NCI-H1694 treated with DMSO at 0.1 percent for 48 hours (cell line): ENCODE data around the gene ROS1.

Experiments
- DNase-seq: peaks from one replicate; lab custom pipeline; 2025; lab: John Stamatoyannopoulos, UW

ROS1 gene

GRCh38 chr6:117440706-117441525 is 15.2 kb upstream of the ROS1 start:
- DNase-seq: no peak

- no peak for DNase-seq
These were observed 6.5 kb upstream of the ROS1 start for GRCh38 chr6:117432273-117432672.

- DNase-seq: no peak
These were observed 2.0 kb downstream of the ROS1 start for GRCh38 chr6:117423754-117424153.

- DNase-seq: no peak
These were observed 7.4 kb downstream of the ROS1 start for GRCh38 chr6:117418320-117418719.

- DNase-seq: no peak
These were observed 7.9 kb downstream of the ROS1 start for GRCh38 chr6:117417851-117418250.

GRCh38 chr6:117414770-117415169 is 11.0 kb downstream of the ROS1 start:
- no peak for DNase-seq

- no peak for DNase-seq
These were observed 14.3 kb downstream of the ROS1 start for GRCh38 chr6:117411474-117411873.

GRCh38 chr6:117409863-117410262 is 15.9 kb downstream of the ROS1 start:
- no peak for DNase-seq

GRCh38 chr6:117409420-117409819 is 16.3 kb downstream of the ROS1 start:
- DNase-seq: no peak

GRCh38 chr6:117404548-117404947 is 21.2 kb downstream of the ROS1 start:
- no peak for DNase-seq

GRCh38 chr6:117401799-117402198 is 23.9 kb downstream of the ROS1 start:
- no peak for DNase-seq

- no peak for DNase-seq
These were observed 25.8 kb downstream of the ROS1 start for GRCh38 chr6:117399924-117400323.

- DNase-seq: no peak
These were observed 26.6 kb downstream of the ROS1 start for GRCh38 chr6:117399126-117399525.

- DNase-seq: no peak
These were observed 28.1 kb downstream of the ROS1 start for GRCh38 chr6:117397536-117398227.

- no peak for DNase-seq
These were observed 29.5 kb downstream of the ROS1 start for GRCh38 chr6:117396228-117396627.

GRCh38 chr6:117395164-117395563 is 30.6 kb downstream of the ROS1 start:
- no peak for DNase-seq

GRCh38 chr6:117393045-117393444 is 32.7 kb downstream of the ROS1 start:
- DNase-seq: no peak

GRCh38 chr6:117391874-117392583 is 33.7 kb downstream of the ROS1 start:
- DNase-seq: no peak

GRCh38 chr6:117389227-117390057 is 36.3 kb downstream of the ROS1 start:
- DNase-seq: no peak

GRCh38 chr6:117387454-117387974 is 38.2 kb downstream of the ROS1 start:
- no peak for DNase-seq

- DNase-seq: no peak
These were observed 41.1 kb downstream of the ROS1 start for GRCh38 chr6:117384659-117385058.

- DNase-seq: no peak
These were observed 44.0 kb downstream of the ROS1 start for GRCh38 chr6:117381749-117382148.
